Bronchial epithelial cell (primary cell): ENCODE data around the gene ADRA2C. TPM values are rescaled to one million over a fixed set of nuclear protein-coding genes. Genes with fewer than 3 reads are reported as not detected.

Experiments used
- DNase-seq: peaks from one replicate; pipeline ENCODE4 v3.0.0-alpha.2; 2010; ENCODE audit warnings: low read depth
- FAIRE-seq: peaks from 2 replicates; lab custom pipeline; 2011; peaks lifted over from hg19 to GRCh38; lab: Jason Lieb, UNC
- H3K27me3 ChIP-seq: 2 replicates; pipeline ENCODE4 v1.5.1; 2011; ENCODE audit warnings: low read length; ENCODE audit not compliant: control insufficient read depth, insufficient read depth
- H3K36me3 ChIP-seq: 2 replicates; pipeline ENCODE4 v1.5.1; 2011; ENCODE audit warnings: low read length; ENCODE audit not compliant: control insufficient read depth, insufficient read depth
- H3K4me3 ChIP-seq: 2 replicates; pipeline ENCODE4 v1.5.1; 2011; ENCODE audit warnings: mild to moderate bottlenecking, low read depth, low read length, control low read depth
- CTCF ChIP-seq: IDR thresholded peaks from 2 replicates; pipeline ENCODE4 v1.5.1; 2011; ENCODE audit warnings: mild to moderate bottlenecking, moderate library complexity, low read length, control low read depth, inconsistent platforms; ENCODE audit not compliant: insufficient read depth, severe bottlenecking
- total RNA-seq: library from RNA; depleted of rRNA; stranded (reverse); fragments of >200 nt; gene quantifications from 2 replicates; pipeline ENCODE4 v1.2.1, GENCODE V29; 2014

ADRA2C gene
- total RNA-seq, 1 donor from 2014 or later, result under 0.01 TPM

GRCh38 chr4:3756343-3757059 is 9.7 kb upstream of the ADRA2C start:
- TF ChIP-seq CTCF, result no peak
- DNase-seq, result no peak
- no peak overlapping the region for H3K4me3 ChIP-seq
- no peak for FAIRE-seq
- H3K36me3 ChIP-seq, result no peaks in the 10 kb centered on the region
- H3K27me3 ChIP-seq, result no peaks in the 10 kb centered on the region

DNA sequence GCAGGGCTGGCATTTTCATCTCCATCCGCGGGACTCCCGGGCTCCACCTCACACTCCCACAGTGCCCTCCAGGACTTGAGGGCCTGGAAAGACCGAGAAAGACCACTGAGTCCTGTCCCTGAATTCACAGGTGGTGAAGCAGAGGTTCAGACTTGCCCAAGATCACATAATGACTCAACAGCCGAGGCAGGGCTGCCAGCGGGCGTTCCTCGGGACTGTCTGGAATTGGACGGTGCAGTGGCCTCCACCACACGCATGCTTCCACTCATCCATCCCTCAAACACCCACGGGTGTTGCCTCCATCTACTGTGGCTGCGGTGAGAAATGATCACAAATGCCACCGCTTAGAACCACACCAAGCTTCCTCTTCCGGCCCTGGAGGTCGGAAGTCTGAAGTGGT is 6.9 kb upstream of the ADRA2C start:
- Histone ChIP-seq H3K27me3 (no peaks in the 10 kb centered on the region), H3K4me3 (no peak overlapping the region), H3K36me3 (no peaks in the 10 kb centered on the region)
- FAIRE-seq (no peak), DNase-seq (no peak)
- no peak for TF ChIP-seq CTCF

GRCh38 chr4:3760346-3760745 is 5.8 kb upstream of the ADRA2C start:
- FAIRE-seq, result no peak
- no peak for TF ChIP-seq CTCF
- H3K36me3 ChIP-seq, result no peaks in the 10 kb centered on the region
- no peak overlapping the region for H3K4me3 ChIP-seq
- no peak for DNase-seq
- peaks cover 1% of the 10 kb centered on the region for H3K27me3 ChIP-seq

DNA sequence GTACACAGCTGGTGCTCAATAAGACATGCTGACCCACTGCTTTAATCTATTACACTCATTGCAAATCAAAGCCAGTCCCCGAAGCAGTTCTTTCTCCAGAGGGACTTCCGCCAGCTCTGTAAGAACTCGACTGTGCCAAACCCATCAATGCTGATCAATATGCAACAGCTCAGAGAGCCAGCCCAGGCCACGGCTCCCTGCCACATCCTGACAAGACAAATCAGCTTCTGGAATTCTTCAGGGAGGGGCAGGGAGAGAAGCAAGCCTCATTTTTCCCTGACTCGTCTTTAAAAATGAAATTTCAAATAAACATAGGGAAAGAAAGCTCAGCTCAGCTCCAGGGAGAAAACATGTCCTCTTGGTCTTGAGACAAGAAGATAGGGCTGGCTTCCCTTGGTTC is 5.3 kb upstream of the ADRA2C start:
- Histone ChIP-seq H3K4me3 (no peak overlapping the region), H3K36me3 (no peaks in the 10 kb centered on the region), H3K27me3 (peaks cover 1% of the 10 kb centered on the region)
- DNase-seq (no peak), FAIRE-seq (no peak)
- TF ChIP-seq CTCF, result no peak

DNA sequence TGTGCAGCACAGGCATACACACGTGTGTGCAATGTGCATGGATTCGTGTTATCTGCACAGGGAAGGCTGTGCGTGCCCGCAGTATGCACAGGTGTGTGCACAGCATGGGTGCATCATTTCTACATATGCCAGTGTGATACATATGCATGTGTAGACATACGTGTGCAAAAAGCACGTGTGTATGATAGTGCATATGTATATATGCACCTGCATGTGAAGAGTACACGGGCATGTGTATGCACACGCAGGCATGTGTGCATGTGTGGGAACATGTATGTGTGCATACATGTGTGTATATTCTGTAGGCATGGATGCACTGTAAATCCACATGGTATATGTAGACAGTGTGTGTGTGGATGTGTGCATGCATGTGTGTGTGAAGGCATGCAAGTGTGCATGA is 3.9 kb upstream of the ADRA2C start:
- H3K27me3 ChIP-seq, result peaks cover 7% of the 10 kb centered on the region
- H3K36me3 ChIP-seq, result no peaks in the 10 kb centered on the region
- DNase-seq (no peak), FAIRE-seq (peak; percentile 79)
- H3K4me3 ChIP-seq, result no peak overlapping the region
- TF ChIP-seq CTCF, result no peak
